Right atrium auricular region (tissue), 2 donors: ENCODE measurements around the gene TUG1. TPM values are rescaled to one million over a fixed set of nuclear protein-coding genes. Genes with fewer than 3 reads are reported as not detected.

ENCODE experiments used
- DNase-seq: peaks from one replicate; pipeline ENCODE4 v3.0.0-alpha.2; 2019; ENCODE audit warnings: low spot score
- H3K27ac ChIP-seq, 2 donors: fragments of 200-600 bp; sonication (generic); 1 replicate in 1 of 2; 2 replicates in 1 of 2; pipeline ENCODE4 v1.5.1; 2016 to 2019
- H3K27me3 ChIP-seq, 2 donors: fragments of 200-600 bp; sonication (generic); one replicate each; pipeline versions ENCODE4 v1.5.1 to v1.6.0; 2017 to 2019
- H3K36me3 ChIP-seq: fragments of 200-600 bp; sonication (generic); one replicate; pipeline ENCODE4 v1.5.1; 2016
- H3K4me1 ChIP-seq, 2 donors: fragments of 200-600 bp; sonication (generic); one replicate each; pipeline versions ENCODE4 v1.5.1 to v1.6.0; 2017 to 2019
- H3K4me3 ChIP-seq, 2 donors: fragments of 200-600 bp; sonication (generic); 1 replicate in 1 of 2; 2 replicates in 1 of 2; pipeline ENCODE4 v1.5.1; 2017 to 2019; ENCODE audit warnings: mild to moderate bottlenecking in 1 of 2, moderate library complexity in 1 of 2
- H3K9me3 ChIP-seq, 2 donors: fragments of 200-600 bp; sonication (generic); one replicate each; pipeline ENCODE4 v1.5.1; 2019
- total RNA-seq, 2 donors: library from RNA; depleted of rRNA; stranded (reverse); fragments of >200 nt; gene quantifications; one replicate each; pipeline ENCODE4 v1.1.0, GENCODE V29; 2016
- TF ChIP-seq, protein P1 (sequence below), 2 donors: fragments of 200-600 bp; sonication (generic); IDR thresholded peaks; one replicate each; pipeline ENCODE4 v1.5.1; 2019; ENCODE audit warnings: antibody characterized with exemption in 2 of 2

TUG1 gene
- total RNA-seq, 2 donors from 2014 or later, result 37.2 to 39.1 TPM

DNA sequence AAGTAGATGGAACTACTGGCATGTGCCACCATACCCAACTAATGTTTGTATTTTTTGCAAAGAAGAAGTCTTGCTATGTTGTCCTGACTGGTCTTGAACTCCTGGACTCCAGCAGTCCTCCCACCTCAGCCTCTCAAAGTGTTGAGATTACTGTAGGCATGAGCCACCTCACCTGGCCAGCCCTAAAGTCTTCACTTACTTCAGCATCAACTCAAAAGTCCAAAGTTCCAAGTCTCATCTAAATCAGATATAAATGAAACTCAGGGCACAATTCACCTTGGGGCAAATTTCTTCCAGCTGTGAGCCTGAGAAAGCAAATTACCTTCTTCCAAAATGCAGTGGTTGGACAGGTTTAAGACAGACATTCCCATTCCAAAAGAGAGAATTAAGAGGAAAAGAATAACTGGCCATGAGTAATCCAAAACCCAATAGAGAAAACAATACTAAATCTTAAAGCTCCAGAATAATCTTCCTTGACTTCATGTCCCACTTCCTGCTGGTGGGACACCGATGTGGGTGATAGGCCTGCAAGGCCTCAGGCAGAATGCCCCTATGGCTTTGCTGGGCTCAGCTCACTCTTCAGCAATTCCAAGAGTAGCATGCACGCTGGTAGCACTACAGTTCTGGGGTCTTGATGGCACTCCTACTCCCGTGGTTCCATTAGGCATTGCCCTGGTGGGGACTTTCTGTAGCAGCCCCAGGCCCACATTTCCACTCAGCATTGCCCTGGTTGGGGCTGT lies 50.3 kb downstream of the TUG1 start:
- Histone ChIP-seq H3K36me3 (no peaks in the 10 kb centered on the region), H3K4me3 (no peak overlapping the region), H3K4me1 (no peaks in the 10 kb centered on the region), H3K27ac (no peak overlapping the region), H3K27me3 (no peaks in the 10 kb centered on the region), H3K9me3 (no peaks in the 10 kb centered on the region)
- TF ChIP-seq, protein P1, sequence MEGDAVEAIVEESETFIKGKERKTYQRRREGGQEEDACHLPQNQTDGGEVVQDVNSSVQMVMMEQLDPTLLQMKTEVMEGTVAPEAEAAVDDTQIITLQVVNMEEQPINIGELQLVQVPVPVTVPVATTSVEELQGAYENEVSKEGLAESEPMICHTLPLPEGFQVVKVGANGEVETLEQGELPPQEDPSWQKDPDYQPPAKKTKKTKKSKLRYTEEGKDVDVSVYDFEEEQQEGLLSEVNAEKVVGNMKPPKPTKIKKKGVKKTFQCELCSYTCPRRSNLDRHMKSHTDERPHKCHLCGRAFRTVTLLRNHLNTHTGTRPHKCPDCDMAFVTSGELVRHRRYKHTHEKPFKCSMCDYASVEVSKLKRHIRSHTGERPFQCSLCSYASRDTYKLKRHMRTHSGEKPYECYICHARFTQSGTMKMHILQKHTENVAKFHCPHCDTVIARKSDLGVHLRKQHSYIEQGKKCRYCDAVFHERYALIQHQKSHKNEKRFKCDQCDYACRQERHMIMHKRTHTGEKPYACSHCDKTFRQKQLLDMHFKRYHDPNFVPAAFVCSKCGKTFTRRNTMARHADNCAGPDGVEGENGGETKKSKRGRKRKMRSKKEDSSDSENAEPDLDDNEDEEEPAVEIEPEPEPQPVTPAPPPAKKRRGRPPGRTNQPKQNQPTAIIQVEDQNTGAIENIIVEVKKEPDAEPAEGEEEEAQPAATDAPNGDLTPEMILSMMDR (IDR thresholded peaks at IDR 0.05), result no peak
- DNase-seq, result no peak

DNA sequence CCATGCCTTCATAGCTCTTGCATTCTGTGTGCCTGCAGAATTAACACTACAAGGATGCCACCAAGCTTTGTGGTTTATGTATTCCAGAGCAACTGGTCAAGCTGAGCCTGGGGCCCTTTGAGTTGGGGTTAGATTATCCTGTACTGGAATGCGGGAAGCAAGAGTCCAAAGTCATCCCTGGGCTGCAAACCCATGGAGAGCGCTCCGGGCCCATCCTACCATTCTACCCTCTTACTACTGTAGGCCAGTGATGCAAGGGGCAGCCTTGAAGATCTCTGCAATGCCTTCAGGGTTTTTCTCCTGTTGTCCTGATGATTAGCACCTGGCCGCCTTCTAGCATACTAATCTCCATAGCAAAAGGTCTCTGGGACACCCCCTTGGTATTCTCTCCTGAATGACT lies 51.3 kb downstream of the TUG1 start:
- no peaks in the 10 kb centered on the region for H3K27me3 ChIP-seq
- no peaks in the 10 kb centered on the region for H3K9me3 ChIP-seq
- no peak overlapping the region for H3K27ac ChIP-seq
- no peaks in the 10 kb centered on the region for H3K4me1 ChIP-seq
- TF ChIP-seq, protein P1 (IDR thresholded peaks at IDR 0.05), result no peak
- H3K36me3 ChIP-seq, result no peaks in the 10 kb centered on the region
- H3K4me3 ChIP-seq, result no peak overlapping the region
- DNase-seq, result no peak

DNA sequence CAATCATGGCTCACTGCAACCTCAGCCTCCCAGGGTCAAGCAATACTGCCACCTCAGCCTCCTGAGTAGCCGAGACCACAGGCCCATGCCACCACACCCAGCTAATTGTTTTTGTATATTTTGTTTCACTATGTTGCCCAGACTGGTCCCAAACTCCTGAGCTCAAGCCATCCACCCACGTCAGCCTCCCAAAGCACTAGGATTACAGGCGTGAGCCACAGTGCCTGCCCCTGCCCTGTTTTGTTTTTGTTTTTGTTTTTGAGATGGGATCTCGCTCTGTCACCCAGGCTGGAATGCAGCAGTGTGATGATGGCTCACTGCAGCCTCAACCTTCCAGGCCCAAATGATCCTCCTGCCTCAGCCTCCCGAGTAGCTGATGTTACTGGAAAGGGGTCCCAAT lies 53.5 kb downstream of the TUG1 start:
- Histone ChIP-seq H3K36me3 (no peaks in the 10 kb centered on the region), H3K27me3 (no peaks in the 10 kb centered on the region), H3K27ac (no peak overlapping the region), H3K4me1 (no peaks in the 10 kb centered on the region), H3K4me3 (no peak overlapping the region), H3K9me3 (no peaks in the 10 kb centered on the region)
- DNase-seq, result no peak
- TF ChIP-seq, protein P1 (IDR thresholded peaks at IDR 0.05), result no peak

Other genes starting within 250 kb of the TUG1 start
- gene MORC2, start 491 bp upstream of the TUG1 start, total RNA-seq, result 10 to 100 TPM; 20.1 to 21.0 TPM
- 100 to 1,000 TPM in 1 of 2 donors, 10 to 100 TPM in 1; 81.4 to 183 TPM for gene SMTN, start 112.1 kb downstream of the TUG1 start, total RNA-seq
- 100 to 1,000 TPM; 133 to 358 TPM for gene SELENOM, start 138.3 kb downstream of the TUG1 start, total RNA-seq
- 10 to 100 TPM; 17.6 to 26.3 TPM for gene INPP5J, start 153.7 kb downstream of the TUG1 start, total RNA-seq
- not detected for gene PLA2G3, start 171.2 kb downstream of the TUG1 start, total RNA-seq
- 10 to 100 TPM; 17.6 to 26.8 TPM for gene RNF185, start 190.9 kb downstream of the TUG1 start, total RNA-seq
- gene LIMK2, start 243.0 kb downstream of the TUG1 start, total RNA-seq, result 1 to 10 TPM; 7.5 to 9.8 TPM